ENCODE data around the gene PDPN.

Gene PDPN

GRCh38 chr1:13570924-13571323 is 12.7 kb upstream of the PDPN start:
- no peak for DNase-seq (ENCODE audit: low spot score)
- peak; percentile 27 for TF ChIP-seq CTCF (IDR thresholded peaks at IDR 0.05; ENCODE audit: borderline replicate concordance, control extremely low read depth, extremely low read depth, insufficient read depth, missing control alignments)
- in situ Hi-C loops (cut with MboI; ENCODE audit: low sequenced_read_pairs, unreplicated experiment), result loop anchor here (10.0 kb wide), 1 partner anchor 64 kb away; no protein-coding TSS in a partner anchor

- no peak for DNase-seq (ENCODE audit: low spot score)
- no peak for TF ChIP-seq CTCF (IDR thresholded peaks at IDR 0.05; ENCODE audit: borderline replicate concordance, control extremely low read depth, extremely low read depth, insufficient read depth, missing control alignments)
- in situ Hi-C loops (cut with MboI; ENCODE audit: low sequenced_read_pairs, unreplicated experiment), result loop anchor here (10.0 kb wide), 1 partner anchor 61 kb away; no protein-coding TSS in a partner anchor
Observed at GRCh38 chr1:13573586-13573985, 10.0 kb upstream of the PDPN start.

DNA sequence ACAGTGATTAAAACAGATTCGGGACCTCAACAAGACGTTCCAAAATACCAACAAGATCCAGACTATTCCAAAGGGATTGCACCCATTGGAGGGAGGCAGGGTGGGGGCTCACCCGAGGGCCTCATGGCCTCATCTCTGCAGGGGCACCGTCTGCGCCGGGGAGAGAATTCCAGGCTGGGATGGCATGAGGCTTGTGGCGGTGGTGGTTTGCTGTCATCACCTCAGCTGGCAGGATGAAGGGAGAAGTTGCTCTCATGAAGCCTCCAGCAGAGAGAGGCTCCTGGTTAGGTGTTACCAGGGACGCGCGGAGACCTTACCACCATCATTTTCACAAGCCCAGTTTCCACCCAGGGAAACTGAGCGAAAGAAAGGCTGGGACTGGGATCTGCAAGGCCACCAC is 6.7 kb upstream of the PDPN start:
- DNase-seq (ENCODE audit: low spot score), result no peak
- TF ChIP-seq CTCF (IDR thresholded peaks at IDR 0.05; ENCODE audit: borderline replicate concordance, control extremely low read depth, extremely low read depth, insufficient read depth, missing control alignments), result no peak
- in situ Hi-C loops (cut with MboI; ENCODE audit: low sequenced_read_pairs, unreplicated experiment), result loop anchor here (10.0 kb wide), 1 partner anchor 58 kb away; no protein-coding TSS in a partner anchor

DNA sequence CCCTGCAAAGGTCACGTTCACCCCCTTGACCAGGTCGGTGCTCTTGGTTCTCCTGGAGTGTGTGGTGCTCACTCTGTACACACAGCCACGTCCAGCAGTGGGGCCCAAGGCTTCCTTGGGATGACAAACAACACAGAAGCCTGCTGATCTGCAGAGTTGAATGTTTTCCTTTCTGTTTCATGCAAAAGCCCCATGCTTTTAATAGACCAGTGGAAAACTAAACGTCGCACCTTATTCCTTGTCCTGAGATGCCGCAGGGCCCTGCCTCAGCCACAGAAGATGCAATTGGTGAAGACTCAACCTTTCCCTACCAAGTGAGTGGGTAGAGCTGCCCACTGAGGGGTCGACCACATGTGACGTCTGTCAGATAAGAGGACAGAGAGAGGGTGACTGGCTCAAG is 5.8 kb upstream of the PDPN start:
- no peak for TF ChIP-seq CTCF (IDR thresholded peaks at IDR 0.05; ENCODE audit: borderline replicate concordance, control extremely low read depth, extremely low read depth, insufficient read depth, missing control alignments)
- in situ Hi-C loops (cut with MboI; ENCODE audit: low sequenced_read_pairs, unreplicated experiment), result loop anchor here (10.0 kb wide), 1 partner anchor 57 kb away; no protein-coding TSS in a partner anchor
- DNase-seq (ENCODE audit: low spot score), result no peak

DNA sequence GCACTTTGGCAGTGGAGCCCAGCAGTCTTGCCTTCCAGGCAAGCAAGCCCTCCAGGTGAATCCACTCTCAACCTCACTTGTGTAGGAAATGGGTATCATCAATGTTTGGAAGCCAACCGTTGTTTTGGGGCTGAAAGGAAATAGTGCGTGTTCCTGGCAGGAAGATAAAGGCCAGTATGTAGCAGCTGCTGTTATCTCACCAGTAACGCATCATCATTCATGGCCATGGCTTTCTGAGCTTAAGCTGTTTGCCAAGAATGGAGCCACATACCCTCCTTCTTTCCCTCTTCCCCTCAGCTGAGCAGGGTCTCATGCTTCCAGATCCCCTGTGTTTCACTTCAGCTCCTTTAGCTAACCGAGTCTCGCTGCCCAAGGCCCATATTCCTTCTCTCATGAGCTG is 2.2 kb upstream of the PDPN start:
- no peak for TF ChIP-seq CTCF (IDR thresholded peaks at IDR 0.05; ENCODE audit: borderline replicate concordance, control extremely low read depth, extremely low read depth, insufficient read depth, missing control alignments)
- in situ Hi-C loops (cut with MboI; ENCODE audit: low sequenced_read_pairs, unreplicated experiment), result no loop called here
- no peak for DNase-seq (ENCODE audit: low spot score)

DNA sequence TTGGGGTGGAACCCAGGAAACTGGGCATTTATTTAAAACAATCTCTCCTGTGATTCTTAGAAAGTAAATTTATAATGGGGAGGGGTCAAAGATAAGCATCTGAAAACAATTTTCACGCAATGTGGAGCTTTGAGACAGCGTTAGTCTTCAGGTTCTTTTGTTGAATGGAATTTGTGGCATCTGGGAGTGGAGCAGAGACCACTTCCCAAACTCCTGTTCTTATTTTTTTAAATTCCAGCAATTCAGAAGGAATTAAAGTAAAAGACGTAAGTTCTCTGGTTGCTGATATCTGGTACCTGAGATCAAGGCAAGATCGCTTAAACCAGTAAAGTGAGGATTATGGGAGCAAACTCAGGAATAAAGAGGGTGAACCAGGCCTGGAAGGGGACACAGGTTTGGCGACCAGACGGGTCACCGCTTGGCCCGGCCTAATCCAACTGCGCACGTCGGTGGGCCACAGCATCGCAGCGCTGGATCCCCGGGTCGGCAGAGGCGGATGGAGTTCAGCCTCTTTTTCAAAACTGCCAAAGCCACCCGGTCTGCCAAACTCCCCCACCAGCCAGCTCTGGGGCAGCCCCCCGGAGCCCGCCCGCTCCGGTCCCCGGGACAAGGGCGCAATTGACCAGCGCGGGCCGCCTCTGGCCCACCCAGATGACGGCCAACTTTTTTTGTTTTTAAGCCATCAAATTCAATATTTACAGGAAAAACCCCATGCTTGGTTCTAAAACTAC is 754 bp upstream of the PDPN start:
- in situ Hi-C loops (cut with MboI; ENCODE audit: low sequenced_read_pairs, unreplicated experiment), result no loop called here
- no peak for DNase-seq (ENCODE audit: low spot score)
- TF ChIP-seq CTCF (IDR thresholded peaks at IDR 0.05; ENCODE audit: borderline replicate concordance, control extremely low read depth, extremely low read depth, insufficient read depth, missing control alignments), result no peak
